Measurements from ENCODE around the gene WDR18. TPM values are rescaled to one million over a fixed set of nuclear protein-coding genes. Genes with fewer than 3 reads are reported as not detected.

The WDR18 gene
- total and polyA plus RNA-seq, 2 donors from 2014 or later: 40.3 to 77.2 TPM

GRCh38 chr19:970695-971094 lies 13.4 kb upstream of the WDR18 start:
- FAIRE-seq (no peak), DNase-seq (no peak)
- Histone ChIP-seq H3K9ac (ENCODE audit: low read length in 3 of 3) (no peak overlapping the region), H3K36me3 (ENCODE audit: control insufficient read depth in 2 of 3, insufficient read depth in 3 of 3, low read length in 3 of 3) (peaks cover 4 to 7% (median 6%) of the 10 kb centered on the region in 3 donors), H3K9me3 (ENCODE audit: control insufficient read depth in 2 of 3, insufficient read depth in 1 of 3, low read length in 3 of 3) (peaks cover 0 to 5% (median 0%) of the 10 kb centered on the region in 3 donors), H3K27me3 (ENCODE audit: control insufficient read depth, insufficient read depth, low read length) (no peaks in the 10 kb centered on the region), H3K4me1 (ENCODE audit: control insufficient read depth in 2 of 3, insufficient read depth in 2 of 3, low read depth in 1 of 3, low read length in 3 of 3) (no peaks in the 10 kb centered on the region), H3K27ac (ENCODE audit: low read depth in 2 of 2, low read length in 2 of 2) (no peak overlapping the region), H3K4me3 (ENCODE audit: low read length in 3 of 3) (no peak overlapping the region)
- intact Hi-C loops (cut with DNase I): no loop called here
- TF ChIP-seq, protein P1, sequence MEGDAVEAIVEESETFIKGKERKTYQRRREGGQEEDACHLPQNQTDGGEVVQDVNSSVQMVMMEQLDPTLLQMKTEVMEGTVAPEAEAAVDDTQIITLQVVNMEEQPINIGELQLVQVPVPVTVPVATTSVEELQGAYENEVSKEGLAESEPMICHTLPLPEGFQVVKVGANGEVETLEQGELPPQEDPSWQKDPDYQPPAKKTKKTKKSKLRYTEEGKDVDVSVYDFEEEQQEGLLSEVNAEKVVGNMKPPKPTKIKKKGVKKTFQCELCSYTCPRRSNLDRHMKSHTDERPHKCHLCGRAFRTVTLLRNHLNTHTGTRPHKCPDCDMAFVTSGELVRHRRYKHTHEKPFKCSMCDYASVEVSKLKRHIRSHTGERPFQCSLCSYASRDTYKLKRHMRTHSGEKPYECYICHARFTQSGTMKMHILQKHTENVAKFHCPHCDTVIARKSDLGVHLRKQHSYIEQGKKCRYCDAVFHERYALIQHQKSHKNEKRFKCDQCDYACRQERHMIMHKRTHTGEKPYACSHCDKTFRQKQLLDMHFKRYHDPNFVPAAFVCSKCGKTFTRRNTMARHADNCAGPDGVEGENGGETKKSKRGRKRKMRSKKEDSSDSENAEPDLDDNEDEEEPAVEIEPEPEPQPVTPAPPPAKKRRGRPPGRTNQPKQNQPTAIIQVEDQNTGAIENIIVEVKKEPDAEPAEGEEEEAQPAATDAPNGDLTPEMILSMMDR (IDR thresholded peaks at IDR 0.05; ENCODE audit: borderline replicate concordance, extremely low read depth, insufficient read depth): peak; percentile 29

- Histone ChIP-seq H3K36me3 (ENCODE audit: control insufficient read depth in 2 of 3, insufficient read depth in 3 of 3, low read length in 3 of 3) (peaks cover 4 to 7% (median 4%) of the 10 kb centered on the region in 3 donors), H3K27me3 (ENCODE audit: control insufficient read depth, insufficient read depth, low read length) (no peaks in the 10 kb centered on the region), H3K9ac (ENCODE audit: low read length in 3 of 3) (no peak overlapping the region), H3K9me3 (ENCODE audit: control insufficient read depth in 2 of 3, insufficient read depth in 1 of 3, low read length in 3 of 3) (peaks cover 0 to 5% (median 0%) of the 10 kb centered on the region in 3 donors), H3K4me1 (ENCODE audit: control insufficient read depth in 2 of 3, insufficient read depth in 2 of 3, low read depth in 1 of 3, low read length in 3 of 3) (no peaks in the 10 kb centered on the region), H3K4me3 (ENCODE audit: low read length in 3 of 3) (no peak overlapping the region), H3K27ac (ENCODE audit: low read depth in 2 of 2, low read length in 2 of 2) (no peak overlapping the region)
- intact Hi-C loops (cut with DNase I): no loop called here
- no peak for DNase-seq
- no peak for FAIRE-seq
- TF ChIP-seq, protein P1 (IDR thresholded peaks at IDR 0.05; ENCODE audit: borderline replicate concordance, extremely low read depth, insufficient read depth): no peak
Observed at GRCh38 chr19:971795-972194, 12.3 kb upstream of the WDR18 start.

DNA sequence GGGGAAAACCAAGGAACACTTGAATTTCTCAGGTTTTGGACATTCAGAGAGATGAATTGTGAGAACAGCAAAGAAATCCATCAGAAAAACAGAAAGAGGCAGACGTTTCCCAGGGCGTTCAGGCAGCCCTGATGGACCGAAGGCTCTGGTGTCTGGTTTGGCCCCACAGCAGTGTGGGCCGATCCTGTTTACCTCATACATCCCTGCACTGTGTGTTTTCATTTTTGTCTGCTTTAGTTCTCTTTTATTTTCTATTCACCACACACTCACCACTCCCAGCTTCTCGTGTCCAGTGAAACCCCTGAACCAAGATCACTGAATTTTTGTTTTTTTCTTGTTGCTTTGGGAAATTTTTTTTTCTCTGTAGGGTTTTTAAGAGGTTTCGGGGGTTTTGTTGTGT lies 11.9 kb upstream of the WDR18 start:
- peaks cover 4 to 7% (median 4%) of the 10 kb centered on the region in 3 donors for H3K36me3 ChIP-seq (ENCODE audit: control insufficient read depth in 2 of 3, insufficient read depth in 3 of 3, low read length in 3 of 3)
- peaks cover 0 to 5% (median 0%) of the 10 kb centered on the region in 3 donors for H3K9me3 ChIP-seq (ENCODE audit: control insufficient read depth in 2 of 3, insufficient read depth in 1 of 3, low read length in 3 of 3)
- H3K27ac ChIP-seq (ENCODE audit: low read depth in 2 of 2, low read length in 2 of 2): no peak overlapping the region
- FAIRE-seq (no peak), DNase-seq (no peak)
- intact Hi-C loops (cut with DNase I): no loop called here
- TF ChIP-seq, protein P1 (IDR thresholded peaks at IDR 0.05; ENCODE audit: borderline replicate concordance, extremely low read depth, insufficient read depth): no peak
- H3K4me3 ChIP-seq (ENCODE audit: low read length in 3 of 3): no peak overlapping the region
- no peaks in the 10 kb centered on the region for H3K27me3 ChIP-seq (ENCODE audit: control insufficient read depth, insufficient read depth, low read length)
- H3K4me1 ChIP-seq (ENCODE audit: control insufficient read depth in 2 of 3, insufficient read depth in 2 of 3, low read depth in 1 of 3, low read length in 3 of 3): no peaks in the 10 kb centered on the region
- no peak overlapping the region for H3K9ac ChIP-seq (ENCODE audit: low read length in 3 of 3)
